HUES6 (cell line): Measurements from ENCODE around the gene ELF5.

Experiments
- H3K27ac ChIP-seq: 2 replicates; pipeline ENCODE4 v1.7.0; 2013; ENCODE audit warnings: low read depth, mild to moderate bottlenecking, low read length, inconsistent platforms
- H3K27me3 ChIP-seq: 2 replicates; pipeline ENCODE4 v1.6.1; 2013; ENCODE audit warnings: low read length; ENCODE audit not compliant: control insufficient read depth, insufficient read depth
- H3K36me3 ChIP-seq: 2 replicates; pipeline ENCODE4 v1.6.1; 2013; ENCODE audit warnings: low read length; ENCODE audit not compliant: control insufficient read depth, insufficient read depth
- H3K4me1 ChIP-seq: 2 replicates; pipeline ENCODE4 v1.6.1; 2013; ENCODE audit warnings: low read length; ENCODE audit not compliant: control insufficient read depth, insufficient read depth
- H3K4me3 ChIP-seq: 2 replicates; pipeline ENCODE4 v1.5.1; 2013; ENCODE audit warnings: low read depth, low read length
- H3K9ac ChIP-seq: one replicate; pipeline ENCODE4 v1.6.1; 2013; ENCODE audit warnings: mild to moderate bottlenecking, low read length
- H3K9me3 ChIP-seq: 2 replicates; pipeline ENCODE4 v1.6.1; 2013; ENCODE audit warnings: low read depth, low read length; ENCODE audit not compliant: control insufficient read depth, insufficient read depth

ELF5 gene

GRCh38 chr11:34537636-34538035, 24.0 kb upstream of the ELF5 start:
- no peaks in the 10 kb centered on the region; the same call in 1 of the 2 replicates for H3K27me3 ChIP-seq
- no peak overlapping the region for H3K27ac ChIP-seq
- H3K36me3 ChIP-seq = no peaks in the 10 kb centered on the region
- H3K9me3 ChIP-seq = peaks cover 10% of the 10 kb centered on the region; the same call in 1 of the 2 replicates
- no peak overlapping the region for H3K4me3 ChIP-seq
- H3K9ac ChIP-seq = no peak overlapping the region
- no peaks in the 10 kb centered on the region for H3K4me1 ChIP-seq

- peaks cover 10% of the 10 kb centered on the region; the same call in 1 of the 2 replicates for H3K9me3 ChIP-seq
- no peak overlapping the region for H3K27ac ChIP-seq
- H3K4me1 ChIP-seq = no peaks in the 10 kb centered on the region
- no peaks in the 10 kb centered on the region for H3K27me3 ChIP-seq
- H3K36me3 ChIP-seq = no peaks in the 10 kb centered on the region
- H3K4me3 ChIP-seq = no peak overlapping the region
- H3K9ac ChIP-seq = no peak overlapping the region
These were observed 22.5 kb upstream of the ELF5 start for GRCh38 chr11:34536056-34536455.

GRCh38 chr11:34534826-34535225, 21.2 kb upstream of the ELF5 start:
- H3K4me3 ChIP-seq = no peak overlapping the region
- peaks cover 10% of the 10 kb centered on the region; the same call in 1 of the 2 replicates for H3K9me3 ChIP-seq
- H3K27me3 ChIP-seq = no peaks in the 10 kb centered on the region
- H3K4me1 ChIP-seq = no peaks in the 10 kb centered on the region
- H3K27ac ChIP-seq = no peak overlapping the region
- H3K9ac ChIP-seq = no peak overlapping the region
- H3K36me3 ChIP-seq = no peaks in the 10 kb centered on the region

GRCh38 chr11:34531663-34532062, 18.1 kb upstream of the ELF5 start:
- Histone ChIP-seq H3K36me3 (no peaks in the 10 kb centered on the region), H3K4me3 (no peak overlapping the region), H3K9ac (no peak overlapping the region), H3K9me3 (peaks cover 10% of the 10 kb centered on the region; the same call in 1 of the 2 replicates), H3K27ac (no peak overlapping the region), H3K4me1 (no peaks in the 10 kb centered on the region), H3K27me3 (no peaks in the 10 kb centered on the region)

GRCh38 chr11:34530545-34531234, 17.1 kb upstream of the ELF5 start:
- peaks cover 10% of the 10 kb centered on the region; the same call in 1 of the 2 replicates for H3K9me3 ChIP-seq

GRCh38 chr11:34529643-34530042, 16.0 kb upstream of the ELF5 start:
- H3K4me3 ChIP-seq = no peak overlapping the region
- no peak overlapping the region for H3K27ac ChIP-seq
- H3K9ac ChIP-seq = no peak overlapping the region
- no peaks in the 10 kb centered on the region for H3K36me3 ChIP-seq
- no peaks in the 10 kb centered on the region for H3K27me3 ChIP-seq
- no peaks in the 10 kb centered on the region for H3K4me1 ChIP-seq
- H3K9me3 ChIP-seq = peaks cover 5% of the 10 kb centered on the region; the same call in 1 of the 2 replicates

More at GRCh38 chr11:34530545-34531234, 17.1 kb upstream of the ELF5 start:
- no peaks in the 10 kb centered on the region for H3K4me1 ChIP-seq
- no peak overlapping the region for H3K4me3 ChIP-seq
- H3K27ac ChIP-seq = no peak overlapping the region
- no peaks in the 10 kb centered on the region for H3K36me3 ChIP-seq
- H3K27me3 ChIP-seq = no peaks in the 10 kb centered on the region
- no peak overlapping the region for H3K9ac ChIP-seq

GRCh38 chr11:34528072-34528471, 14.5 kb upstream of the ELF5 start:
- H3K27me3 ChIP-seq = no peaks in the 10 kb centered on the region
- H3K4me1 ChIP-seq = no peaks in the 10 kb centered on the region
- H3K9me3 ChIP-seq = no peaks in the 10 kb centered on the region
- no peaks in the 10 kb centered on the region for H3K36me3 ChIP-seq
- H3K4me3 ChIP-seq = no peak overlapping the region
- no peak overlapping the region for H3K27ac ChIP-seq
- no peak overlapping the region for H3K9ac ChIP-seq

- Histone ChIP-seq H3K9ac (no peak overlapping the region), H3K4me1 (no peaks in the 10 kb centered on the region), H3K4me3 (no peak overlapping the region), H3K27me3 (no peaks in the 10 kb centered on the region), H3K27ac (no peak overlapping the region), H3K36me3 (no peaks in the 10 kb centered on the region), H3K9me3 (no peaks in the 10 kb centered on the region)
These were observed 12.5 kb upstream of the ELF5 start for GRCh38 chr11:34525888-34526657.

- H3K9ac ChIP-seq = no peak overlapping the region
- H3K27ac ChIP-seq = no peak overlapping the region
- H3K4me1 ChIP-seq = no peaks in the 10 kb centered on the region
- no peaks in the 10 kb centered on the region for H3K27me3 ChIP-seq
- no peaks in the 10 kb centered on the region for H3K36me3 ChIP-seq
- no peak overlapping the region for H3K4me3 ChIP-seq
- no peaks in the 10 kb centered on the region for H3K9me3 ChIP-seq
These were observed 11.5 kb upstream of the ELF5 start for GRCh38 chr11:34525098-34525497.

GRCh38 chr11:34524696-34525095, 11.1 kb upstream of the ELF5 start:
- Histone ChIP-seq H3K27ac (no peak overlapping the region), H3K4me1 (no peaks in the 10 kb centered on the region), H3K9me3 (no peaks in the 10 kb centered on the region), H3K4me3 (no peak overlapping the region), H3K36me3 (no peaks in the 10 kb centered on the region), H3K27me3 (no peaks in the 10 kb centered on the region), H3K9ac (no peak overlapping the region)

GRCh38 chr11:34523053-34523452, 9.5 kb upstream of the ELF5 start:
- Histone ChIP-seq H3K4me1 (no peaks in the 10 kb centered on the region), H3K36me3 (no peaks in the 10 kb centered on the region), H3K4me3 (no peak overlapping the region), H3K27ac (no peak overlapping the region), H3K9me3 (no peaks in the 10 kb centered on the region), H3K27me3 (no peaks in the 10 kb centered on the region; the same call in 1 of the 2 replicates), H3K9ac (no peak overlapping the region)
